ENCODE data around the gene IL1RAPL1. TPM values are rescaled to one million over a fixed set of nuclear protein-coding genes. Genes with fewer than 3 reads are reported as not detected.

IL1RAPL1 gene
- total RNA-seq, 3 donors from 2014 or later = 0.16 to 0.44 TPM; not detected in 1

DNA sequence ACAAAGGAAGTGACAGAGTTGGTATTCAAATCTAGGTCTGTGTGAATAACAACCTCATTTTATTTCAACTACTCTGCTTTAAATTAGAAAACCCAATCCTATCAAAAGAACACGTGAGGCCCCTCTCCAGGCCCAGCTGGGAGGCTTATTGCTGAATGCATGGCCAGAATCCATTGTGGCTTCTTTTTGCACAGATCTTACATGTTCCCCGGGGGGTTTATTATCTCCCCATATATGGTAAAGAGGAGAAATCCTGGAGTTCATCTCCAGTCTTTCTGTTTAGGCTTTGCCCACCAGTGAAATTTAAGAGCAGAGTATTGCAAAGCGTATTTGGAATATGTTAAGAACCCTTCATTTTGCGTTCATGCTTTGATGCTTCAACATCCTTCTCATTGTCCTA, 655.6 kb downstream of the IL1RAPL1 start:
- peaks cover 0 to 6% of the 10 kb centered on the region in 2 donors for H3K27me3 ChIP-seq
- H3K4me1 ChIP-seq = no peaks in the 10 kb centered on the region
- no peak overlapping the region for H3K4me3 ChIP-seq
- H3K27ac ChIP-seq = no peak overlapping the region
- no peaks in the 10 kb centered on the region for H3K36me3 ChIP-seq
- TF ChIP-seq POLR2AphosphoS5 (IDR thresholded peaks at IDR 0.05) (no peak), POLR2A (IDR thresholded peaks at IDR 0.05) (no peak)
- TF ChIP-seq, protein P1, sequence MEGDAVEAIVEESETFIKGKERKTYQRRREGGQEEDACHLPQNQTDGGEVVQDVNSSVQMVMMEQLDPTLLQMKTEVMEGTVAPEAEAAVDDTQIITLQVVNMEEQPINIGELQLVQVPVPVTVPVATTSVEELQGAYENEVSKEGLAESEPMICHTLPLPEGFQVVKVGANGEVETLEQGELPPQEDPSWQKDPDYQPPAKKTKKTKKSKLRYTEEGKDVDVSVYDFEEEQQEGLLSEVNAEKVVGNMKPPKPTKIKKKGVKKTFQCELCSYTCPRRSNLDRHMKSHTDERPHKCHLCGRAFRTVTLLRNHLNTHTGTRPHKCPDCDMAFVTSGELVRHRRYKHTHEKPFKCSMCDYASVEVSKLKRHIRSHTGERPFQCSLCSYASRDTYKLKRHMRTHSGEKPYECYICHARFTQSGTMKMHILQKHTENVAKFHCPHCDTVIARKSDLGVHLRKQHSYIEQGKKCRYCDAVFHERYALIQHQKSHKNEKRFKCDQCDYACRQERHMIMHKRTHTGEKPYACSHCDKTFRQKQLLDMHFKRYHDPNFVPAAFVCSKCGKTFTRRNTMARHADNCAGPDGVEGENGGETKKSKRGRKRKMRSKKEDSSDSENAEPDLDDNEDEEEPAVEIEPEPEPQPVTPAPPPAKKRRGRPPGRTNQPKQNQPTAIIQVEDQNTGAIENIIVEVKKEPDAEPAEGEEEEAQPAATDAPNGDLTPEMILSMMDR (IDR thresholded peaks at IDR 0.05) = no peak
- intact Hi-C loops (cut with DNase I; ENCODE audit: low total_unique reads) = no loop called here
- no peak for DNase-seq (ENCODE audit: low spot score in 2 of 2)
- H3K9me3 ChIP-seq = no peaks in the 10 kb centered on the region

DNA sequence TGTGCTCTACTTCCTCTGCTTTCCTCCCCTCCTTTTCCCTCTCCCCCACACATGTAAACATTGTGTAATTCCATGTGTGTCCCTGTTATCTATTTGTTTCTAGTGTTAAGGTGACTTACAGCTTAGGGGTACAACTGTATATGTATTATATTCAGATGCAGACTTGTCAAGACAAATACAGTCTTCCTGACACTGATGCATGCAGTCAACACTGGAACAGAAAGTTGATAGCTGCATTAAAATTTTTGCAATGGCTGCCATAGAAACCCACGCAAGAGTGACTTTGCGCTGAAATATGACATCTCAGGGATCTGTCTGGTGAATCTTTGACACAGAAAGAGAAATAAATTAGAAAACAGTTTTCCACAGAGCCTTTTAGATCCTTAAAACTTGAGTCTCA, 656.7 kb downstream of the IL1RAPL1 start:
- H3K27ac ChIP-seq = no peak overlapping the region
- TF ChIP-seq POLR2A (IDR thresholded peaks at IDR 0.05) (no peak), POLR2AphosphoS5 (IDR thresholded peaks at IDR 0.05) (no peak)
- TF ChIP-seq, protein P1 (IDR thresholded peaks at IDR 0.05) = no peak
- no peak overlapping the region for H3K4me3 ChIP-seq
- no peaks in the 10 kb centered on the region for H3K36me3 ChIP-seq
- no peaks in the 10 kb centered on the region for H3K4me1 ChIP-seq
- H3K9me3 ChIP-seq = no peaks in the 10 kb centered on the region
- no peak for DNase-seq (ENCODE audit: low spot score in 2 of 2)
- peaks cover 0 to 5% of the 10 kb centered on the region in 2 donors for H3K27me3 ChIP-seq
- intact Hi-C loops (cut with DNase I; ENCODE audit: low total_unique reads) = no loop called here

DNA sequence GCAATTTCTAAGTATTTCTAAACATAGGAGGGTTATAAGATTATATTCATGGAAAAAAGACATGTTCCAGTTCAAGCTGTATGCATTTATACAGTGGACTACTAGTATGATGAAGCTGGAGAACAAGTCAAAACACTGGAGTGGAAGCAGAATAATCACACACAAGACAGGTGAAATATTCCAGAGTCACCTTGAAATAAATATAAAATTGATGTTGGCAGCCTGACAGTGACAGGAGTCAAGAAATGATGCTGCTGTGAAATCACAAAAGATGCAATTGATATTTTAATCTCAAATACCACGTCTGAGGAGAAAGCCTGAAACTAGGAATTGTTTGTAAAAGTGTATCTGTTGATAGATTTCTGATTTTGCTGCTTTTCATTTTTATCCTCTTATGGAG, 667.3 kb downstream of the IL1RAPL1 start:
- Histone ChIP-seq H3K9me3 (no peaks in the 10 kb centered on the region), H3K27ac (no peak overlapping the region), H3K4me3 (no peak overlapping the region), H3K4me1 (no peaks in the 10 kb centered on the region), H3K36me3 (no peaks in the 10 kb centered on the region), H3K27me3 (no peaks in the 10 kb centered on the region)
- TF ChIP-seq POLR2AphosphoS5 (IDR thresholded peaks at IDR 0.05) = no peak
- TF ChIP-seq, protein P1 (IDR thresholded peaks at IDR 0.05) = no peak
- TF ChIP-seq POLR2A (IDR thresholded peaks at IDR 0.05) = no peak
- intact Hi-C loops (cut with DNase I; ENCODE audit: low total_unique reads) = no loop called here
- DNase-seq (ENCODE audit: low spot score in 2 of 2) = no peak

DNA sequence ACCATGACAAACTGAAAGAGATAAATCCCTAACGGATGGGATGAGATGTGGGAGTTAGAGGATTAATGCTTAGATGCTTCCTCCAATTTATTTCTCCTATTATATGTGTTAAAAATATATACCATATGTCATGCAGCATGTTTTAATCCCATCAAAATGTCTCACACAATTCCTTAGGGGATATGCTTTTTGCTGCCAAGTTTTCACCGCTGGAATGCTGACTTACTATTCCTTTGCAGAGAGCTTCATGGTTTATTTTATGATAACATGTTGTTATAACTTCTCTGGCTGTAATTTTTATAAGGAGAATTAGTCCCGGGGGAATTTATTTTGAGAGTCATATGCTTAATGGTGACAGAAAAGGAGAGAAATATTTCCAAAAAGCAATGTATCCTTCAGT, 670.3 kb downstream of the IL1RAPL1 start:
- no peak overlapping the region for H3K4me3 ChIP-seq
- DNase-seq (ENCODE audit: low spot score in 2 of 2) = no peak
- H3K4me1 ChIP-seq = no peaks in the 10 kb centered on the region
- peaks cover 0 to 6% of the 10 kb centered on the region in 2 donors for H3K9me3 ChIP-seq
- peaks cover 0 to 4% of the 10 kb centered on the region in 2 donors for H3K27me3 ChIP-seq
- intact Hi-C loops (cut with DNase I; ENCODE audit: low total_unique reads) = no loop called here
- no peak overlapping the region for H3K27ac ChIP-seq
- no peaks in the 10 kb centered on the region for H3K36me3 ChIP-seq
- TF ChIP-seq, protein P1 (IDR thresholded peaks at IDR 0.05) = no peak
- TF ChIP-seq POLR2AphosphoS5 (IDR thresholded peaks at IDR 0.05) (no peak), POLR2A (IDR thresholded peaks at IDR 0.05) (no peak)

DNA sequence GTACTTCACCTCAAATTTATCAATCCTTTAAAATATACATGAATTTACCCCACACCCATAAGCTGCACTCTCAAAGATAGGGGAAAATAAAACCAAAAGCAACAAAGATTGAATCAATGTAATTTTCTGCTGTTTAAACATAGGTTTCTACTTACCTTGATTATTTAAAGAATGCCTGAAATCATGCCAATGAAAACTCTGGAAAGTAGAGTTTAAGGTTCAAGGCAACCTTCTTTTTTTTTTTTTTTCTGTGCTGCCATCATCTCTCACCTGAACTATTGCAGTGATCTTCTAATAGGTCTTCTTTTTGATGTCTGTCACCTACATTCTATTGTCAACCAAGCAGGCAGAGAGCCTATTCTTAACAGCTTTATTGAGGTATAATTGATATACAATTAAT, 682.1 kb downstream of the IL1RAPL1 start:
- DNase-seq (ENCODE audit: low spot score in 2 of 2) = no peak
- Histone ChIP-seq H3K36me3 (no peaks in the 10 kb centered on the region), H3K27me3 (peaks cover 0 to 6% of the 10 kb centered on the region in 2 donors), H3K4me3 (no peak overlapping the region), H3K27ac (no peak overlapping the region), H3K4me1 (no peaks in the 10 kb centered on the region), H3K9me3 (no peaks in the 10 kb centered on the region)
- intact Hi-C loops (cut with DNase I; ENCODE audit: low total_unique reads) = no loop called here
- TF ChIP-seq POLR2AphosphoS5 (IDR thresholded peaks at IDR 0.05) = no peak
- TF ChIP-seq POLR2A (IDR thresholded peaks at IDR 0.05) = no peak
- TF ChIP-seq, protein P1 (IDR thresholded peaks at IDR 0.05) = no peak

Measured in breast epithelium (tissue), 4 donors.